Pancreas (tissue), 10 donors: Measurements from ENCODE around the gene SBF1. TPM values are rescaled to one million over a fixed set of nuclear protein-coding genes. Genes with fewer than 3 reads are reported as not detected.

Source experiments
- ATAC-seq, 4 donors: fragments of 200-7000 bp; cut with Tn5 transposase; one replicate each; pipeline versions ENCODE4 v1.8.0 to v1.9.1; 2020; ENCODE audit warnings: mild to moderate bottlenecking in 4 of 4, moderate library complexity in 4 of 4
- DNase-seq, 6 donors: peaks; one replicate each; pipeline ENCODE4 v3.0.0-alpha.2; 2020
- FAIRE-seq: peaks from 2 replicates; lab custom pipeline; 2012; peaks lifted over from hg19 to GRCh38; lab: Jason Lieb, UNC
- H3K27ac ChIP-seq, 4 donors: fragments of 200-600 bp; sonication (generic); 1 replicate in 3 of 4; 2 replicates in 1 of 4; pipeline versions ENCODE4 v1.5.0 to v1.8.0; 2020
- H3K27me3 ChIP-seq, 4 donors: fragments of 200-600 bp; one replicate each; pipeline ENCODE4 v1.8.0; 2021
- H3K36me3 ChIP-seq, 3 donors: fragments of 200-600 bp; sonication (generic) in 1 of 3; one replicate each; pipeline versions ENCODE4 v1.5.0 to v1.8.0; 2020 to 2021
- H3K4me1 ChIP-seq, 3 donors: fragments of 200-600 bp; one replicate each; pipeline ENCODE4 v1.8.0; 2021
- H3K4me3 ChIP-seq, 4 donors: fragments of 200-600 bp; sonication (generic) in 2 of 4; one replicate each; pipeline versions ENCODE4 v1.5.0 to v1.8.0; 2020 to 2021
- H3K9me3 ChIP-seq, 4 donors: fragments of 200-600 bp; one replicate each; pipeline ENCODE4 v1.8.0; 2021
- CTCF ChIP-seq, 4 donors: fragments of 200-600 bp; sonication (generic) in 3 of 4; IDR thresholded peaks; one replicate each; pipeline versions ENCODE4 v1.5.0 to v1.8.0; 2021; ENCODE audit warnings: antibody characterized with exemption in 4 of 4
- WGBS, 2 donors: extraction: QIAGEN DNeasy Blood & Tissue Kit; methylation state at CpG; one replicate each; pipeline ENCODE4 v1.1.7; 2013; 5-methylcytosine and 5-hydroxymethylcytosine counted together
- intact Hi-C, 3 donors: fragments of 100-400 bp; cut with DNase I; formaldehyde crosslinking; loops; one replicate each; pipeline versions ENCODE4 v1.11.1 to v1.14.2; 2022
- polyA plus RNA-seq, 2 donors: library from polyadenylated mRNA; stranded (reverse); fragments of 200-250 nt; gene quantifications; one replicate each; pipeline ENCODE4 v1.2.3, GENCODE V29; 2013
- total RNA-seq, 6 donors: library from RNA; stranded (reverse); fragmentation: NEBNext Ultra II Directional in 4 of 6; extraction: Animal tissue kit (Norgen Biotek cat#: 25700) in 4 of 6; gene quantifications; one replicate each; pipeline versions ENCODE4 v1.2.1 to v1.2.4, GENCODE V29; 2021 to 2023
- donor health status: healthy with polysubstance abuse.
- donor health status: DM: no; HTN: no; CAD: no; lungs with moderate emphysema.
- donor health status: DM: no; HTN: no; CAD: no.
- donor health status: control.
- donor health status: control.
- donor health status: Bipolar disorder and iron deficiency.
- donor health status: DM: yes; HTN: yes; CAD: no.
- donor health status: DM: no; HTN: no; CAD: no.
- donor health status: DM: no; HTN: no; CAD: no.
- donor health status: DM: yes; HTN: yes; CAD: no.

Gene SBF1
- total and polyA plus RNA-seq, 8 donors, result 36.8 to 76.5 (median 56.1) TPM

GRCh38 chr22:50497093-50497492, 22.3 kb upstream of the SBF1 start:
- FAIRE-seq (no peak), ATAC-seq (peak in 1 of 4 donors; percentile 17), DNase-seq (no peak)
- no peak for TF ChIP-seq CTCF (IDR thresholded peaks at IDR 0.05)
- Histone ChIP-seq H3K27ac (no peak overlapping the region), H3K4me3 (no peak overlapping the region), H3K9me3 (no peaks in the 10 kb centered on the region), H3K36me3 (no peaks in the 10 kb centered on the region), H3K4me1 (peaks cover 0 to 6% (median 0%) of the 10 kb centered on the region in 3 donors), H3K27me3 (no peaks in the 10 kb centered on the region)
- 47 to 65% methylated on average over 6 of the region's 6 CpGs for WGBS, 2 donors
- intact Hi-C loops, result no loop called here

GRCh38 chr22:50490531-50491308, 15.9 kb upstream of the SBF1 start:
- no peaks in the 10 kb centered on the region for H3K36me3 ChIP-seq
- intact Hi-C loops, result no loop called here

DNA sequence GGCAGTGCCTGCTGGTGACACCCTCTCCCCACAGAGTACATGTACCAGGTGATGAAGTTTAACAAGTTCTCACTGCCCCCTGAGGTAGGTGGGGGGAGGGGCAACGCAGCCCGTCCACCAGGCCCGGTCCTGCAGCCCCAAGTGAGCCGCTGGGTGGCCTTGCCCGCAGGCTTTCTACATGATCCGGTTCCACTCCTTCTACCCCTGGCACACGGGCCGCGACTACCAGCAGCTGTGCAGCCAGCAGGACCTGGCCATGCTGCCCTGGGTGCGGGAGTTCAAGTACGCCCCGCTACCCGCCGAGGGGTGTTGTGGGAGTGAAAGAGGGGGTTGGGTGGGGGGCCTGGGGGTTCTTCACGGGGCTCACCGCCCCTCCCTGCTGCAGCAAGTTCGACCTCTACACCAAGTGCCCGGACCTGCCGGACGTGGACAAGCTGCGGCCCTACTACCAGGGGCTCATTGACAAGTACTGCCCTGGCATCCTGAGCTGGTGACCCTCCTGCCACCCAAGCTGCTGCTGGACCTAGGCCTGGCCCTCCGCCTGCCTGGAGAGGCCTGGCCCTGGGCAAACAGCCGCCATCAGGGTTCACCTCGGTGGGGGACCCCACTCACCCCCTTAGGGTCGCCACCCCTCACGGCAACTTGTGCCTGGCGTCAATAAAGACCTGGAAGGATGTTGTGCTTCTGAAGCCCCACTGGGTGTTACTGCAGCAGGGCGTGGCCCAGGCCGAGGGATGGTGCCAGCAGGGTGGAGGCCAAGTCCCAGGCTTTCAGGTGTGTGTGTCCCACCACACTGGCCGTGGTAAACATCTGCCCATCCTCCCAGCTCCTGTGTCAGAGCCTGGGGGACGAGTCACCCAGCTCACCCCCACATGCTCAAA, 14.8 kb upstream of the SBF1 start:
- DNase-seq, result peak in 2 of 6 donors; percentile 52 to 67
- no peak for TF ChIP-seq CTCF (IDR thresholded peaks at IDR 0.05)
- Histone ChIP-seq H3K36me3 (no peaks in the 10 kb centered on the region), H3K4me1 (peaks cover 0 to 9% (median 0%) of the 10 kb centered on the region in 3 donors), H3K27ac (no peak overlapping the region), H3K4me3 (no peak overlapping the region), H3K9me3 (no peaks in the 10 kb centered on the region), H3K27me3 (no peaks in the 10 kb centered on the region)
- intact Hi-C loops, result no loop called here
- WGBS, 2 donors, result 80 to 82% methylated on average over 28 to 31 of the region's 31 CpGs
- no peak for ATAC-seq
- FAIRE-seq, result no peak

More at GRCh38 chr22:50490531-50491308, 15.9 kb upstream of the SBF1 start:
- FAIRE-seq (no peak), DNase-seq (no peak), ATAC-seq (no peak)
- no peaks in the 10 kb centered on the region for H3K9me3 ChIP-seq
- H3K27ac ChIP-seq, result no peak overlapping the region
- H3K27me3 ChIP-seq, result no peaks in the 10 kb centered on the region
- WGBS, 2 donors, result 82% methylated on average over 27 of the region's 27 CpGs
- TF ChIP-seq CTCF (IDR thresholded peaks at IDR 0.05), result no peak
- no peak overlapping the region for H3K4me3 ChIP-seq
- H3K4me1 ChIP-seq, result peaks cover 0 to 4% (median 0%) of the 10 kb centered on the region in 3 donors

- H3K27me3 ChIP-seq, result no peaks in the 10 kb centered on the region
- ATAC-seq (no peak), DNase-seq (peak in 2 of 6 donors; percentile 39 to 42), FAIRE-seq (no peak)
- peaks cover 0 to 13% (median 0%) of the 10 kb centered on the region in 3 donors for H3K4me1 ChIP-seq
- H3K36me3 ChIP-seq, result no peaks in the 10 kb centered on the region
- WGBS, 2 donors, result 83 to 87% methylated on average over 19 of the region's 19 CpGs
- H3K27ac ChIP-seq, result no peak overlapping the region
- intact Hi-C loops, result no loop called here
- no peak overlapping the region for H3K4me3 ChIP-seq
- TF ChIP-seq CTCF (IDR thresholded peaks at IDR 0.05), result no peak
- no peaks in the 10 kb centered on the region for H3K9me3 ChIP-seq
These were observed 14.1 kb upstream of the SBF1 start for GRCh38 chr22:50488886-50489285.
